GM18502 (cell line): Measurements from ENCODE around the gene LRRC32.

Source experiments
- ATAC-seq: cut with Tn5 transposase; IDR thresholded peaks from one replicate; pipeline ENCODE4 v1.9.1; 2021; ENCODE audit warnings: mild to moderate bottlenecking; ENCODE audit not compliant: unreplicated experiment, poor library complexity

Gene LRRC32

GRCh38 chr11:76670485-76671236 lies at the start of gene LRRC32:
LRRC32 (minus strand) TSS chr11:76670747; CDS start chr11:76665954, 4,793 bp downstream.
- ATAC-seq, result no peak

- no peak for ATAC-seq
These were observed 49.1 kb upstream of the LRRC32 start for GRCh38 chr11:76719686-76720085.

- no peak for ATAC-seq
These were observed 48.7 kb upstream of the LRRC32 start for GRCh38 chr11:76719281-76719680.

GRCh38 chr11:76717816-76718215 lies 47.3 kb upstream of the LRRC32 start:
- no peak for ATAC-seq

GRCh38 chr11:76717369-76717768 lies 46.8 kb upstream of the LRRC32 start:
- ATAC-seq, result no peak

GRCh38 chr11:76716268-76716667 lies 45.7 kb upstream of the LRRC32 start:
- ATAC-seq, result no peak

- no peak for ATAC-seq
These were observed 43.9 kb upstream of the LRRC32 start for GRCh38 chr11:76714493-76714892.

- no peak for ATAC-seq
These were observed 43.0 kb upstream of the LRRC32 start for GRCh38 chr11:76713499-76713898.

- ATAC-seq, result no peak
These were observed 41.6 kb upstream of the LRRC32 start for GRCh38 chr11:76712125-76712524.

- ATAC-seq, result no peak
These were observed 39.2 kb upstream of the LRRC32 start for GRCh38 chr11:76709756-76710155.

- ATAC-seq, result no peak
These were observed 38.6 kb upstream of the LRRC32 start for GRCh38 chr11:76708972-76709660.

GRCh38 chr11:76707293-76707825 lies 36.8 kb upstream of the LRRC32 start:
- ATAC-seq, result no peak

GRCh38 chr11:76706667-76707066 lies 36.1 kb upstream of the LRRC32 start:
- no peak for ATAC-seq

- ATAC-seq, result no peak
These were observed 35.3 kb upstream of the LRRC32 start for GRCh38 chr11:76705826-76706225.

GRCh38 chr11:76704171-76704948 lies 33.8 kb upstream of the LRRC32 start:
- no peak for ATAC-seq

- ATAC-seq, result no peak
These were observed 33.2 kb upstream of the LRRC32 start for GRCh38 chr11:76703707-76704106.

GRCh38 chr11:76702336-76703128 lies 32.0 kb upstream of the LRRC32 start:
- no peak for ATAC-seq

GRCh38 chr11:76701294-76702040 lies 30.9 kb upstream of the LRRC32 start:
- no peak for ATAC-seq
